Panc1 (cell line): ENCODE data around the gene F11. TPM values are rescaled to one million over a fixed set of nuclear protein-coding genes. Genes with fewer than 3 reads are reported as not detected.

Source experiments
- ATAC-seq: fragments of 200-7000 bp; cut with Tn5 transposase; 2 replicates; pipeline ENCODE4 v1.9.1; 2020; ENCODE audit warnings: mild to moderate bottlenecking, moderate library complexity
- BruUV-seq: library from RNA; stranded (reverse); fragments of 400-500 nt; replicated peaks from 2 replicates; lab custom pipeline; 2021; lab: Mats Ljungman, UMichigan
- CTCF ChIA-PET: fragments of 300-600 bp; sonication (Branson Sonifier 250); formaldehyde crosslinking; loops from one replicate; lab custom pipeline; 2022; ENCODE audit warnings: antibody characterized with exemption; lab: Charles Lee
- POLR2A ChIA-PET: fragments of 300-600 bp; sonication (Branson Sonifier 250); formaldehyde crosslinking; loops from one replicate; lab custom pipeline; 2022; ENCODE audit warnings: antibody characterized with exemption; lab: Charles Lee
- DNase-seq: peaks from one replicate; pipeline ENCODE4 v3.0.0-alpha.2; 2010; ENCODE audit warnings: low read depth, low spot score
- H3K27ac ChIP-seq: 2 replicates; pipeline ENCODE4 v1.5.1; 2011; ENCODE audit warnings: mild to moderate bottlenecking, low read length, inconsistent platforms
- H3K27me3 ChIP-seq: fragments of 200-500 bp; sonication (Bioruptor generic); 2 replicates; pipeline ENCODE4 v1.6.0; 2014; ENCODE audit warnings: low read length, inconsistent platforms; ENCODE audit not compliant: control insufficient read depth, insufficient read depth
- H3K36me3 ChIP-seq: fragments of 200-500 bp; sonication (Bioruptor generic); 2 replicates; pipeline ENCODE4 v1.5.1; 2014; ENCODE audit warnings: inconsistent platforms, mild to moderate bottlenecking, low read length, moderate library complexity; ENCODE audit not compliant: control insufficient read depth, insufficient read depth
- H3K4me1 ChIP-seq: 2 replicates; pipeline ENCODE4 v1.5.1; 2011; ENCODE audit warnings: inconsistent platforms, mild to moderate bottlenecking, low read length, moderate library complexity; ENCODE audit not compliant: control insufficient read depth, insufficient read depth
- H3K4me3 ChIP-seq, 2 experiments: 2 replicates each; pipeline ENCODE4 v1.5.1; 2011 to 2012; ENCODE audit warnings: low read depth in 2 of 2, low read length in 2 of 2, mild to moderate bottlenecking in 2 of 2, inconsistent platforms in 1 of 2, moderate library complexity in 1 of 2
- H3K9me3 ChIP-seq: fragments of 200-500 bp; sonication (Bioruptor generic); 2 replicates; pipeline ENCODE4 v1.5.1; 2014; ENCODE audit warnings: low read depth, mild to moderate bottlenecking, inconsistent platforms, low read length, moderate library complexity; ENCODE audit not compliant: control insufficient read depth, insufficient read depth
- POLR2AphosphoS5 ChIP-seq: IDR thresholded peaks from 2 replicates; pipeline ENCODE4 v1.6.1; 2012; ENCODE audit warnings: mild to moderate bottlenecking, low read depth, low read length, moderate library complexity
- SIN3A ChIP-seq: IDR thresholded peaks from 2 replicates; pipeline ENCODE4 v1.6.1; 2012; ENCODE audit warnings: low read depth, mild to moderate bottlenecking, low read length, moderate library complexity, borderline replicate concordance; ENCODE audit not compliant: insufficient read depth
- TCF7L2 ChIP-seq: IDR thresholded peaks from 2 replicates; pipeline ENCODE4 v1.6.1; 2011; ENCODE audit warnings: mild to moderate bottlenecking, low read depth, low read length, inconsistent platforms
- in situ Hi-C: cut with HindIII; loops from 2 replicates; pipeline ENCODE4 v1.10.0; 2016; ENCODE audit warnings: low sequenced_read_pairs, low pct_unique_long_range_greater_than_20kb
- intact Hi-C: fragments of 100-400 bp; cut with micrococcal nuclease; formaldehyde crosslinking; loops from one replicate; pipeline ENCODE4 v1.10.0; 2022; ENCODE audit not compliant: unreplicated experiment
- total RNA-seq: library from RNA; stranded (reverse); gene quantifications from one replicate; pipeline ENCODE4 v1.2.1, GENCODE V29; 2021; ENCODE audit not compliant: unreplicated experiment
- TF ChIP-seq, protein P1 (sequence below): fragments of 450-650 bp; IDR thresholded peaks from 2 replicates; pipeline ENCODE4 v1.5.1; 2017; ENCODE audit warnings: mild to moderate bottlenecking
- TF ChIP-seq, protein P2 (sequence below), 2 experiments: IDR thresholded peaks; 2 replicates each; pipeline ENCODE4 v1.6.1; 2011 to 2012; ENCODE audit warnings: low read depth in 2 of 2, control low read depth in 1 of 2, low read length in 1 of 2, mild to moderate bottlenecking in 1 of 2, moderate library complexity in 1 of 2; ENCODE audit not compliant: insufficient read depth in 1 of 2

The F11 gene
- total RNA-seq, 1 experiment from 2014 or later = not detected

DNA sequence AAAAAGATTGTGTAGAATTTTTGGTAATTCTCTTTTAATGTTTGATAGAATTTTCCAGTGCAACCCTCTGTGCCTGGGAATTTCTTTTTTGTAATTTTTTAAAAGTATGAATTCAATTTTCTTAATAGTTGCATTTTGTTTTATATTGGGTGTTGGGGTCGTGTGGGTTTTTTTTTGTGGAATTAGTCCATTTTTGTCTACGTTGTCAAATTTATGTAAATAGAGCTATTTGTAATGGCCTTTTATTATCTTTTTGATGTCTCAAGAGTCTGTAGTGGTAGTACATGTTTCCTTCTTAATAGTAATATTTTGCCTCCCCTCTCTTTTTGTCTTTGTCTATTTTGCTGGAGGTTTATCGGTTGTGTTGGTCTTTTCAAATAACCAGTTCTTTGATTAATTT lies 64.4 kb downstream of the F11 start:
- no peak overlapping the region for H3K4me3 ChIP-seq
- in situ Hi-C loops = no loop called here
- H3K9me3 ChIP-seq = peaks cover 3% of the 10 kb centered on the region; the same call in 1 of the 2 replicates
- no peaks in the 10 kb centered on the region for H3K36me3 ChIP-seq
- H3K4me1 ChIP-seq = no peaks in the 10 kb centered on the region
- no TSS peak for BruUV-seq
- H3K27me3 ChIP-seq = 0 out of 2 replicates have a peak, but pooled peaks cover 3% of the 10 kb centered on the region
- no peak for DNase-seq
- intact Hi-C loops = no loop called here
- no peak overlapping the region for H3K27ac ChIP-seq
- no peak for ATAC-seq
- ChIA-PET CTCF (no interaction called here), POLR2A (no interaction called here)
- TF ChIP-seq, protein P1, sequence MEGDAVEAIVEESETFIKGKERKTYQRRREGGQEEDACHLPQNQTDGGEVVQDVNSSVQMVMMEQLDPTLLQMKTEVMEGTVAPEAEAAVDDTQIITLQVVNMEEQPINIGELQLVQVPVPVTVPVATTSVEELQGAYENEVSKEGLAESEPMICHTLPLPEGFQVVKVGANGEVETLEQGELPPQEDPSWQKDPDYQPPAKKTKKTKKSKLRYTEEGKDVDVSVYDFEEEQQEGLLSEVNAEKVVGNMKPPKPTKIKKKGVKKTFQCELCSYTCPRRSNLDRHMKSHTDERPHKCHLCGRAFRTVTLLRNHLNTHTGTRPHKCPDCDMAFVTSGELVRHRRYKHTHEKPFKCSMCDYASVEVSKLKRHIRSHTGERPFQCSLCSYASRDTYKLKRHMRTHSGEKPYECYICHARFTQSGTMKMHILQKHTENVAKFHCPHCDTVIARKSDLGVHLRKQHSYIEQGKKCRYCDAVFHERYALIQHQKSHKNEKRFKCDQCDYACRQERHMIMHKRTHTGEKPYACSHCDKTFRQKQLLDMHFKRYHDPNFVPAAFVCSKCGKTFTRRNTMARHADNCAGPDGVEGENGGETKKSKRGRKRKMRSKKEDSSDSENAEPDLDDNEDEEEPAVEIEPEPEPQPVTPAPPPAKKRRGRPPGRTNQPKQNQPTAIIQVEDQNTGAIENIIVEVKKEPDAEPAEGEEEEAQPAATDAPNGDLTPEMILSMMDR = no peak
- TF ChIP-seq, protein P2, sequence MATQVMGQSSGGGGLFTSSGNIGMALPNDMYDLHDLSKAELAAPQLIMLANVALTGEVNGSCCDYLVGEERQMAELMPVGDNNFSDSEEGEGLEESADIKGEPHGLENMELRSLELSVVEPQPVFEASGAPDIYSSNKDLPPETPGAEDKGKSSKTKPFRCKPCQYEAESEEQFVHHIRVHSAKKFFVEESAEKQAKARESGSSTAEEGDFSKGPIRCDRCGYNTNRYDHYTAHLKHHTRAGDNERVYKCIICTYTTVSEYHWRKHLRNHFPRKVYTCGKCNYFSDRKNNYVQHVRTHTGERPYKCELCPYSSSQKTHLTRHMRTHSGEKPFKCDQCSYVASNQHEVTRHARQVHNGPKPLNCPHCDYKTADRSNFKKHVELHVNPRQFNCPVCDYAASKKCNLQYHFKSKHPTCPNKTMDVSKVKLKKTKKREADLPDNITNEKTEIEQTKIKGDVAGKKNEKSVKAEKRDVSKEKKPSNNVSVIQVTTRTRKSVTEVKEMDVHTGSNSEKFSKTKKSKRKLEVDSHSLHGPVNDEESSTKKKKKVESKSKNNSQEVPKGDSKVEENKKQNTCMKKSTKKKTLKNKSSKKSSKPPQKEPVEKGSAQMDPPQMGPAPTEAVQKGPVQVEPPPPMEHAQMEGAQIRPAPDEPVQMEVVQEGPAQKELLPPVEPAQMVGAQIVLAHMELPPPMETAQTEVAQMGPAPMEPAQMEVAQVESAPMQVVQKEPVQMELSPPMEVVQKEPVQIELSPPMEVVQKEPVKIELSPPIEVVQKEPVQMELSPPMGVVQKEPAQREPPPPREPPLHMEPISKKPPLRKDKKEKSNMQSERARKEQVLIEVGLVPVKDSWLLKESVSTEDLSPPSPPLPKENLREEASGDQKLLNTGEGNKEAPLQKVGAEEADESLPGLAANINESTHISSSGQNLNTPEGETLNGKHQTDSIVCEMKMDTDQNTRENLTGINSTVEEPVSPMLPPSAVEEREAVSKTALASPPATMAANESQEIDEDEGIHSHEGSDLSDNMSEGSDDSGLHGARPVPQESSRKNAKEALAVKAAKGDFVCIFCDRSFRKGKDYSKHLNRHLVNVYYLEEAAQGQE (IDR thresholded peaks at IDR 0.05; ENCODE audit: insufficient read depth in 1 of 2, low read depth in 2 of 2, low read length in 1 of 2) = no peak
- TF ChIP-seq TCF7L2 = no peak
- TF ChIP-seq POLR2AphosphoS5 = no peak
- no peak for TF ChIP-seq SIN3A

DNA sequence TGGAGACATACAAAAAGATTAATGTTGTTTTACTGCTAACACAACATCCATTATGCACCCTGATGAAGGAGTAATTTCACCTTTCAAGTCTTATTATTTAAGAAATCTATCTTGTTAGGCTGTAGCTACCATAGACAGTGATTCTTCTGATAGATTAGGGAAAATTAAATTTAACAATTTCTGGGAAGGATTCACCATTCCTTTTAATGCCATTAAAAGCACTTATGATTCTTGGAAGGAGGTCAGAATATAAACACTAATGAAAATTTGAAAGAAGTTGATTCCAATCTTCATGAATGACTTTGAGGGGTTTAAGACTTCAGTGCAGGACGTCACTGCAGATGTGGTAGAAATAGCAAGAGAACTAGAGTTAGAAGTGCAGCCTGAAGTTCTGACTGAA lies 69.8 kb downstream of the F11 start:
- in situ Hi-C loops = no loop called here
- ChIA-PET CTCF (no interaction called here), POLR2A (no interaction called here)

More for the DNA sequence above, 69.8 kb downstream of the F11 start:
- no peak for ATAC-seq
- H3K4me3 ChIP-seq = no peak overlapping the region
- no peak overlapping the region for H3K27ac ChIP-seq
- no TSS peak for BruUV-seq
- intact Hi-C loops = no loop called here
- no peaks in the 10 kb centered on the region for H3K36me3 ChIP-seq
- no peaks in the 10 kb centered on the region for H3K4me1 ChIP-seq
- TF ChIP-seq, protein P2 (IDR thresholded peaks at IDR 0.05; ENCODE audit: insufficient read depth in 1 of 2, low read depth in 2 of 2, low read length in 1 of 2) = no peak
- TF ChIP-seq POLR2AphosphoS5 = no peak
- no peak for TF ChIP-seq SIN3A
- TF ChIP-seq, protein P1 = no peak
- no peak for TF ChIP-seq TCF7L2
- H3K27me3 ChIP-seq = no peaks in the 10 kb centered on the region
- no peak for DNase-seq
- H3K9me3 ChIP-seq = peaks cover 3% of the 10 kb centered on the region; the same call in 1 of the 2 replicates

Other genes starting within 250 kb of the F11 start
- gene TLR3, start 197.0 kb upstream of the F11 start, total RNA-seq = 0.41 TPM
- 0.13 TPM for gene FAM149A, start 161.5 kb upstream of the F11 start, total RNA-seq
- 1.1 TPM for gene CYP4V2, start 74.6 kb upstream of the F11 start, total RNA-seq
- not detected for gene KLKB1, start 38.7 kb upstream of the F11 start, total RNA-seq